Activated naive CD8-positive, alpha-beta T cell treated with anti-CD3 and anti-CD28 coated beads, Interleukin-2, amount 50 U/mL, for 16 hours (primary cell): Measurements from ENCODE around the gene PARP6.

Experiments
- DNase-seq: peaks from one replicate; pipeline ENCODE4 v3.0.0-alpha.2; 2020; ENCODE audit warnings: low read depth, low spot score

The PARP6 gene

DNA sequence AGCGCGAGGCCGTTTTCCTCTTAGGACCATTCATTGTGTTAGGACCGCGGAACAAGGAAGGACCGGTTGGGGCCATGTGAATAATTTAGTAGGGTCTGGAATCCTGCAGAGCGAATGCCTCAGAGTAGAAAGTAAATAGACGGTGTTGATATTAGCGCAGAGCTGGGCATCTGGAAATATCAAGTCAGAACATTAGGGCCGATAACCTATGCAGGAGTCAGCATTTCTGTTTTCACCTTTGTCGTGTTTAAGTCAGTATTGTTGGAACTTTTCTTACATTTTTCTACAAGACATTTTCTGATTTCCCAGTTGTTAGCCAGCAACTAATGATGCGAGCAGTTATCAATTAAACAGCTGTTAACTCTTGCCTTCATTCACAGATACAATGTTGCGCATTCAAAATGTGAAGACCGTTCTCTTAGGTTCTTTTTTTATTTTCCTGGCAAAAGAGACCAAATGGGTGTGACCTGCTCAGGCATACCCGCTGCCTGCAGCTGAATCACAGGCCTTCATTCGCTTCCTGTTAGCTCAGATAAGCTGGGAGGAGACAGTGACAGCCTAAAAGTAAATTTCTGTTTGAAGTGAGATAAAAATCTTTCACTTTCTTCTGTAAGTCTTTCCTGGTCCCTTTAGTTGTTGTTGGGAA, 40.4 kb downstream of the PARP6 start:
- DNase-seq = no peak

DNA sequence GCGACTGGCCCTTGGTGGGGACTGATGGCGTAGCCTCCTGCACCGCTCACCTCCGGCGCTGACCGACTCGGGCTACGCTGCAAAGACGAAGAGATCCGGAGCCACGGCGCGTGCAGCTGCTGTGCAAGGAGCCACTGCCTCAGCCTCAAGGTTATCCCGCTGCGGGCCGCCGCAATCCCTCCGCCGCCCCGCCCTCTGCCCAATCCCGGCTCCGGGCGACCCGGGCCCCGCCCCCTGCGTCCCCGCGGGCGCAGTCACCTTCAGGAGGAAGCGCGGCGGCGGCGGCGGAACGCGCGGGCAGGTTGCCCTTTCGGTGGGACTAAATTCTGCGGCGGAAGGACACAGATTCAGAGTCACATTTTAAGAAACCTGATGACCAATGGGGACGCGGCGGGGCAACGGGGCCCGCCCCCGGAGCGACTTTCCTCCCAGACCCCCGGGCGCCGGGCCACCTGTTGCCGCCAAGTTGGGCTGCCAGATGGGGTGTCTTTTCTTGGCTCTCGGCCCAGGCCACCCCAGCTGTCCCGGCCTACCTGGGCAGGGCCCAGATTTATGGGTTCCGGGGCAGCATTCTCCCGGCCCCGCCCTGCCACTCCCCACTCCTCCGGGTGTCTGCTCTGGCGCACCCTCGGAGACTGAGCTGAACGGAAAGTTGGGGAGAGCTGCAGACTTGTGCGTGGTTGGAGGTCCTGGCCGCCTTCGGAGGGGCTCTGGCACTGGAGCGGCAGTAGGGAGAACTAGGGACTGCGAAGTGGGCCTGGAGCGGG, 41.1 kb downstream of the PARP6 start, which contains the start of gene PKM:
PKM (minus strand) TSS at position 125 of the 767 bp plus-strand sequence. CDS start 12,093 bp downstream, outside the sequence.
- peak; percentile 93 for DNase-seq

DNA sequence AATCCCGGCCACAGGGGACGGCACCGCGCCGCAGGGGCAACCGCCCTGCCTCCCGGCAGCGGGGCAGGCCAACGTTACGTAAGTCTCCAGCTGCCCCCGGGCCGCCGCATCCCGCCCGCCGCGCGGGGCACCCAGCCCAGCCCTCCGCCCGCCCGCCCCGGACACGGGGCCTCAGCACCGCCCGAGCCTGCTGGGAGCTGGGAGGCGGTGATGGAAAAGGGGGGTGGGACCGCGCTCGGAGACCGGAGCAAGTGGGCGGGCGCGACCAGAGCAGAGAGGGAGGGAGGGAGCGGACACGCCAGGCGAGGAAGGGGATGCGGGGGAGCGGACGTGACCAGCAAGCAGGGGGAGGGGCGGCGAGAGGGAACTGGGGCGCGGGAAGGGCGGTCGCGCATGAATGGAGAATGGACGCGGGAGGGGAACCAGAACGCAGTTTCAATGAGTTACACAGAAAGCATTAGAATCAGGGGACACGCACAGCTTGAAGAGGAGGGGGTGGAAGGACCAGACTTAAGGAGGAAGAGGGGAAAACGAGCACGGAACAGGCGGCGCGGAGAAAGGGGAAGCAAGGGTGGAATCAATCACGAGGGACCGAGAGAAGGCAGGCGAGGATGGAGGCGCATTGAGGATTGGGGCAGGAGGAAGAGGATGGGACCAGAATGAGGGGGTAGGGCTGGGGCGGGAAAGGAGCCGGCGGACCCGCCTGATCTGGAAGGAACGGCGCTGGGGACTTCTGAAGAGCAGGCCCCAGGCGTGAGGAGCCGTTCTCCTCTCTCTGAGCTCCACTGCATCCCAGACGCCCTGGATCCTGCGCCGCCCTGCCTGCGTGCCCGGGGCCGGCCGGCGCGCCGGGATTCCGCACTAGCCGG, 41.9 kb downstream of the PARP6 start:
- DNase-seq = peak; percentile 75

DNA sequence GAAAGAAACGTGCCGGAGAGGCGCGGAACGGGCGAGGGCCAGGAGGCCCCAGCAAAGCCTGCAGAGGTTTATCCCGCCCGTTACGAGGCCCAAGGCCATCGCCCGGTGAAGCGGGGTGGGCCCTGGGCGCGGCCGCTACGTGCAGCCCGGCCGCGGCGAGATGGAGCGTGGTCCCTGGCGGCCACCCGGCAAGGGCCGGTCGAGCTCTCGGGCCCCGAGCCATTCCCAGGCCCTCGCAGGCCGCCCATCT, 42.5 kb downstream of the PARP6 start:
- DNase-seq = no peak

DNA sequence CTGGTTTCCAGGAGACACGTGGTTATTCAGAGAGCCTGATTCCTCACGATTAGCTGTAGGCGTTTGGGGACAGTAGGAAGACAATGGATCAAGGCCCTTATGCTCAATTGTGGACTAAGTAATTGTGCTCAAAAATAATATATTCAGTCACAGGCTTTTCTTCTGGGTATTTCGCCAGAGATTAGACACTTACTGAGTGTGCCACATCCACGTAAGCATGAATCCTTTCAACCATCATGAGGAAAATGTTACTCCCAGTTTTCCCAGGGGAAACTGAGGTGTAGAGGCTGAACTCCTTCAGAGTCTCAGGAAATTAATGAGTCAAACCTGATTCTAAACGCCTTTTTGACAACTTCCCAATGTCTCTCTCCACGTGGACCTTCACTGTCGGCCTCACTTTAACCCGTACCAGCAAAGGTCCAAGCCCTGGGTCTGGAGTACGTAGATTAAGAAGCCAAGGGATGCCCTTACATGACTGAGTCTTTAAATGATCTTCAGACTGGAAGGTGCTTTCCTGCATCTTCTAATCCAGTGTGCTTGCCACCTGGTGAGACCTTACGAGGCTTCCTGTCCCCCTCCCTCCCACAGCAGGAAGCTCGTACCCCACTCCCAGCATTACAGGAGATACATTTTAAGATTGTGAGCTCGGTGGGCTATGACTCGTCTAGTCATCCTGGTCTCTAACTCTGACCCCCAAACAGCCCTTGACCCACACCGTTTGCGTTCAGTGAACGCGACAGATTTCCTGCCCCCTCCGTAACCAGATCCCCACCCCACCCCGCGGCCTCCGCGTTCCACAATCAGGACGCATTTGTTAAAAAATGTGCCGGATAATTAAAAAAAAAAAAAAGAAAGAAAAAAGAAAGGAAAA, 43.0 kb downstream of the PARP6 start:
- no peak for DNase-seq

DNA sequence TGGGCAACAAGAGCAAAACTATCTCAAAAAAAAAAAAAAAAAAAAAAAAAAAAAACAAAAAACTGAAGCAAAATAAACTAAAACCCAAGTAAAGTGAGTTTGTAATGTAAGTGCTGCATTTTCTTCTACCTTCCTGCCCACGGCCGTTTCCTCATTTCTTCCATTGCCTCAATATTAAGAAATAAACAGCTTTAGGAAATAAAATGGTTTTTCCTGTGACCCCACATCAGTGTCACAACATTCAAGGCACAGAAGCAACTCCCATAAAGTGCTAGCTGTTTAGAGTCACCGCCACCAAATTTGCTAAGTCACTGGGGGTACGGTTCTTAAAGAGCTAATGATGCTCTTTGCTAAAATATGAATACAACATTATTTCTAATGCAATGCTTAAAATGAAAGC, 44.6 kb downstream of the PARP6 start:
- no peak for DNase-seq

DNA sequence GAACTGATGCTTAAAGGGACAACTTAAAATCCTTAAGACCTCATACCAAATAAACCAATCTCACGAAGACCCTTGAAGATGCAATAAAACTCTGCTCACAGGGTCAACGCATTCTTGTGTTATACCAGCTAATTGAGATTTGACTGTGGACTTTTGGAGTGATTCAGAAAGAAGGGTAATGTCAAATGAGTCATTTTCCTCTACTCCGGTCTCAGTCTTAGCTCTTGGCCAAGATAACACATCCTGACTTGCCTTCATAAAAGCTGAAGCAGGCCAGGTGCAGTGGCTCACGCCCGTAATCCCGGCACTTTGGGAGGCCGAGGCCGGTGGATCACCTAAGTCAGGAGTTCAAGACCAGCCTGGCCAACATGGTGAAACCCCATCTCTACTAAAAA, 45.2 kb downstream of the PARP6 start:
- no peak for DNase-seq

DNA sequence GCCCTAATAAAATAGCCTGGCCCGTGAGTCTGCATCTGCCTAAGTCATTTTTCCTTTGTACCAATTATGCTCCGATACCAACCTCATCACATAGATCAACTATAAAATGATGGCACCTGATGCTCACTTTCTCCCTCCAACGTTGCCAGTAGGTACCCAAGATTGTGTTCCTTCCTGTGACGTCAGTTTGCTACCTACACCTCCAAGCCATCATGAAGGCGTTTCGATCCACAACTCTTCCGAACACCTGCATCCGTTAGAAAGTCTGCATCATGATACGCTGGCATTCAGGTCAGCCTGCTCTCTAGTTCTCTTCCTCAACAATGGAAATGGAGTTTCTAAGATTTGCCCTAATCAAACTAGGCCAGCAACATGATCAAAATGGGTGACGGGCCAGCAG, 49.1 kb downstream of the PARP6 start:
- DNase-seq = no peak

DNA sequence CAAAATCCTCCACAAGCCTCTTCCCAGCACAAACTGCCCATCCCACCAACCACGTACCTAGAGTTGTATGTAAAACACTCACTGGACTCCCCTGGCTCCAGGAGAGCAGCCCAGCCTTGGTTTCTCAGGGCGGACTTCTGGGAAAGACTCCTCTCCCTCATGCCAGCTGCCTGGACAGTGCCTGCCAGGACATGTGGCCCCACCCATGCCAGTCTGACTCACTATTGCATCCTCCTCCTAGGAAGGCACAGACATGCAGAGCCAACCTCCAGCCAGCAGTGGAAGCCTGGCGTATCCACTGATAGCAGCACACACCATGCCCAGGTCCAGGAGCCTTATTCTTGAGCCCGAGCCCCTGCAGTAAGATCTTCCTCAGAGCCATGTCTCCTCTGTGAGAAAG, 50.0 kb downstream of the PARP6 start:
- DNase-seq = no peak

DNA sequence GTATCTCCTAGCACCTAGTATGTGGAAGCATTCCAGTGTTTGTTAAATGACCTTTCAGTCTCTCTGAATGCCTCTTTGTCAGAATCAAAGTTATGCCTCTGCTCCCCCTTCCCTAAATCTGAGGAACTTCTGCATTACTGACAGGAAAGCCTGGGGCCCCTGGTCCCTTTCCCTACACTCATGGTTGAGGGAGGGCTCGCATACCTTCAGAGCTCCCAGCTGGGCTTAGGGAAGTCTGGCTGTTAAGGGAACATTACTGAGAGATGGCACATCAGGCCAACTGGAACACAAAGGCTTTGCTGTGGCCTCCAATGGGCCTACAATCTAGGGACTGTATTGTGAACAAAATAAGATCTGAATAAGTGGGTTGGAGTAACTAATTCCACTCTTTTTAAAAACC, 51.7 kb downstream of the PARP6 start:
- DNase-seq = no peak

DNA sequence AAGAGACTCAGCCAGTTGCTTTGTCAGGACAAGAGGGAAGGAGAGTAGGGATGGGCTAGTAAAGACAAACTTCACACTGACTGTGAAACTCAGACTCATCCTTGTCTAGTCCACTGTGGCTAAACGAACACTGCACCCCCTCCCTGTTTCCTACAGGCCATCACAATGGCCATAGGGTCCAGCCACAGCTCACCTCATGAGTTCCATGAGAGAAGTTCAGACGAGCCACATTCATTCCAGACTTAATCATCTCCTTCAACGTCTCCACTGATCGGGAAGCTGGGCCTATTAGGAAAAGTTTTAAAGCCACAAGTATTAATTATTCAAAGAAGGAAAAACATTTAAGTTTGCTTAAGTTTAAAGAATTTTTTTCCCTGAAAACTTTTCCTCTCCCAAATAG, 55.1 kb downstream of the PARP6 start:
- no peak for DNase-seq

DNA sequence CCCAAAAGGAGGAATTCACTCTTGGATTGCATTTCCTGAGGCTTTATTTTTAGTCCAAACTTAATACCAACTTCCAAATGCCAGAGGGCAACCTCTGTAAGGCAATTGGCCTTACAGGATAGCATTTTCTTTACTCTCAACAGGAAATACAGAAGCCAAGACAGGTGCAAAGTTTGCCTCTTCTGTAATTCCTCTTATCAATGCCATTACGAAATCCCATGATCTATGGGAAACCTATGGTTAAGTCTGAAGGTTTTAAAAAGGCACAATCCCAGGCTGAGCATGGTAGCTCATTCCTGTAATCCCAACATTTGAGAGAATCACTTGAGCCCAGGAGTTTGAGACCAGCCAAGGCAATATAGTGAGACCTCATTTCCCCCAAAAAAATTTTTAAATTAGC, 56.3 kb downstream of the PARP6 start:
- no peak for DNase-seq

DNA sequence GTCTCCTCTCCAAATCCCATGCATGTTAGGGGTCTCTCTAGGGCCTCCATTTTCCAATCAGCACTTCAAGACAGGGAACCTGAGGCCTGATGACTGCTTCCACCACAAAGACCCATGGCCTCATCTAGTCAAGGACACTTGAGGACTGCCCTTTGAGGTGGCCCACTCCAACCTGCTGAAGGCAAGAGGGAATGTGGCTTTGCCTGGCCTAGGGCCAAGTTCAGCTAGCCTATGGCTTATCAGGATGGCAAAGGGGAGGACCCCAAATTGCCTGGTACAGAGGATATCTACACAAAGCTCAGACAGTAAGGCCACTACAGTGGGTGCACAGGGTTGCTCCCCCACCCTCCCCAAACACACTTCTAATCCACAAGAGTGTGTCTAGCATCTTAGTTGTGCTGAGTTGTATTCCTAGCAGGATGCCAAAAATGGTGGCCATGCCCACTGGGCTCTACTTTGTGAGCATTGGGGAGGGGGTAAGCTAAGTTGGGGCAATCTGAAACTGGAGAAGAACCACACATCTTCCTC, 64.7 kb downstream of the PARP6 start:
- DNase-seq = no peak

DNA sequence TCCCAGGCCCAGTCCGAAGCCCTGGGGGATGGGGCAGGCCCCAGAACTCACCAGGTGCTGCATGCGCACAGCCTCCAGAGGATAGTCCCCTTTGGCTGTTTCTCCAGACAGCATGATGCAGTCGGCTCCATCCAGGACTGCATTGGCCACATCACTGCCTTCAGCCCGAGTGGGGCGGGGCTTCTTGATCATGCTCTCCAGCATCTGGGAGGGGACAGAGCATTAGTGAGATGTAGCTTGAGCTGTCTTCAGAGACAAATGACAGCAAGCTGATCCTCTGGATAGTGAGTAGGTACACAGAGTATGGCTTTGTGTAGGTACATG, 65.7 kb downstream of the PARP6 start:
- no peak for DNase-seq

DNA sequence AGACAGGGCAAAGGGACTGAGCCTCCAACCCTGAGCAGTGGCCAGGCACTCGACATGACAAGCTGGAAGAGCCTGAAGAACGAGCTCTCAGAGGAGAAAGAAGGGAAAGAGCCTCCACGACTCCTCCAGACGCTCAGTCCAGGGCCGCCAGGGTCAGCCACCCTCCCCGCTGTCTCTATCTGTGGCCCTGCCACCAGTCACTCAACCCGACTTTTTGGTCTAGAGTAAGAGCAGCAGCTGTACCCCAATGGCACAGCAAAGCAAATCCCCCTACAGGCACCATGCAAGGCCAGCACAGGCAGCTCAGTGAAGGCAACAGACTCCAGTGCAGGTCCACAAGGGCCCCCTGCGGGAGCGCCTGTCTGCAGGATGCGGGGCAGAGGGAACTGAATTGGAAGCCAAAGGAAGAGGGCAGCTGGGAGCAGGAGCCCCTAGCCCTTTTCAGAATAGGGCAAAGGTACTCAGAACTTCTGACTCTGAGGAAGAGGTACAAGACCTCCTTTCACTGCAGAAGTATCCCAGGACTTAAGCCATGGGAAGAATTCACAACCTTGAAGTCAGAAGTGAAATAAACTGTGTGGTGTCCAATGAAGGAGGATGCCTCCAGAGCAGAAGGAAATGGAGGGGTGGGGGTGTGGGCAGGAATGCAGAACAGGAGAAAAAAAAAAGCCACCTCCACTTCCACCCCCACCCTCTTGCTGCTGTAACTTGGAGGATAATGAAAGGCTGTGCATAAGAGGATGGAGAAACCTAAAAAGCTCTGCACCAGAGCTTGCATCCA, 66.3 kb downstream of the PARP6 start:
- DNase-seq = no peak

DNA sequence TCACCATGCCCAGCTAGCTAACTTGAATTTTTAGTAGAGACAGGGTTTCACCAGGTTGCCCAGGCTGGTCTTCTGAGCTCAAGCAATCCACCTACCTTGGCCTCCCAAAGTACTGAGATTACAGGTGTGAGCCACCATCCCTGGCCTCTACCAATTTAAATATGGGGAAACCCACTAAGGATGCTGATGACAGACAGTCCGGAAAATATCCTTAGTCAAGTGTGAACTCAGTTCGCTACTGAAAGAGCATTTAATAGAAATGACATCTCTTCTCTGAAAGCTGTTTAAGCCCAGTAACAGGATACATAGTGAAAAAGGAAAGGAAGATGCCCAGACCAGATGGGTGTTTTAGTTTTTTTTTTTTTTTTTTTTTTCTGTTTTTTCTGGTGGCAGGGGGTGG, 67.1 kb downstream of the PARP6 start:
- no peak for DNase-seq

DNA sequence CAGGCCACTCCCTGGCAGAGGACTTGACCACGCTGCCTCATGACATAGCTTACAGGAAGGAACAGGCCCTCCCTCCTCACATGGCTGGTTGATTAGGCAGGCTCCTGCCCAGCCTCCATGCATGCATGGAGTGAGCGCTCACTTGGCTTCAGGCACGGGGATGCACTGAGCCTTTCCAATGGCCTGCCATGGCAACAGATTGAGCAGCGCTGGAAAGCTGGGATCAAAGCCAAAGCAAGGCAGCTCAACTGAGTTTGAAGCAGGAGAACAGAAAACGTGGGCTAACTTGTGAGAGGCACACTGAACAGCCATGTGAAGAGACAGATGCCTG, 68.9 kb downstream of the PARP6 start:
- DNase-seq = no peak

DNA sequence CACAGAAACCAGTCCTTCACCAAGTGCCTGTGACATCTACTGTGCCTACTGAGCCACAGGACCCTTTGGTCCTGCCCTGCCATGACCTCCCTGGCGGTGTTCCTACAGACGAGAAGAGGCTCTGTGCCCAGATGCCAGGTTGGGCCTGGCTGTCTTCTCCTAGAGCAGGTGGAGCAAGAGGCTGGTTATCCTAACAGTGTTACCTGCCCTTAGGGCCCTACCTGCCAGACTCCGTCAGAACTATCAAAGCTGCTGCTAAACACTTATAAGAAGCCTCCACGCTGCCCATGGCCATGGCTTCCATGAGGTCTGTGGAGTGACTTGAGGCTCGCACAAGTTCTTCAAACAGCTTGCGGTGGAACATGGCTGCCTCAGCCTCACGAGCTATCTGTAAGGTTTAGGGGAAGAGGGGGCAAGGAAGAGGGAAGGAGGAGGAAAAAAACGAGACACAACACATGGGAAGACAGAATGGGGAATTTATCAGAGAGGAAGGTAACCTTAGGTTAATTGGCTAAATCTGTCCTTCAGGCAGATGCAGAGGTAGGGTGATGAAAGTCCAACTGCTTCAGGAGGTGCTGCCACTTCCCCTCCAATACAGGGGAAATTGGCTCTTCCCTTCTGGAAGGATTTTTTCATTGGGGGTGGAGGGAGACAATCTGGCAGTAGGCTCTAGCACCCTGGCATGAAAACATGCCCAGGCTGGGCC, 69.4 kb downstream of the PARP6 start:
- DNase-seq = no peak

DNA sequence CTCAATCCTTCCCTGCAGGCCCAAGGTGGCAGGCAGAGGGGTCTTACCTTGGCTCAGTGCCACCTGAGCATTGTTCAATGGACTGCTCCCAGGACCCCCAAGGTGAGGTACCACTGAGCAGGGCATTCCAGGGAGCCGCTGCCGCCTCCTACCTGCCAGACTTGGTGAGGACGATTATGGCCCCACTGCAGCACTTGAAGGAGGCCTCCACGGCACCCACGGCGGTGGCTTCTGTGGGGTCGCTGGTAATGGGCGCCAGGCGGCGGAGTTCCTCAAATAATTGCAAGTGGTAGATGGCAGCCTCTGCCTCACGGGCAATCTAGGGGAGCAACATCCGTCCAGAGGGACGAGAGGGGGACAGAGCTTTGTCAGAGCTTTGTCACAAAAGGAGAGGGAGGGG, 70.1 kb downstream of the PARP6 start:
- no peak for DNase-seq

DNA sequence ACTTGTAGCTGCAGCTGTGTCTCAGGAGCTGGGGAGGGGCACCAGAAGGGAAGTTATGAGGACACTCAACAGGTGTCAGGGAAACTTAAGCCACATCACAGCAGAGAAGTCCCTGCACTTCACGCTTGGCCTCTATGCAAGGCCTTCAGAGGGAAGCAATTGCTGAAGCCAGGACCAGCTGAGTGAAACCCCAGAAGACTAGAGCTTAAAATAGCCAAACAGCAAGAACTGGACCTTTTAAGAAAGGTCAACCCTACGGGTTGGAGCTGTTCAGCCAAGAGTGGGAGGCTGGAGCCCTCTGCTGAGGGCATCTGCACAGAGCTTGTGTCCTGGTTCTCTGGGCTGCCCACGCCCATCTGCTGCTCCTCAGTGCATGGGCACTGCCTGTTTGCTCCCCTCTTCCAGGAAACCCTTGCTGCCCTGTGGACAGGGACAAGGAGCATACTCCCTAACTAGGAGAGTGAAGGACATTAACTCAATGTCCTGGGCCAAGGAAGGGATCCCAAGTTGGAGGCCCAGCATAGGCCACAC, 70.9 kb downstream of the PARP6 start:
- DNase-seq = no peak
